ENCODE measurements around the gene VWA8. TPM values are rescaled to one million over a fixed set of nuclear protein-coding genes. Genes with fewer than 3 reads are reported as not detected.
"Not testable (repeated sequence)": the region's sequence is repeated elsewhere in the genome, so short reads cannot be mapped to it uniquely, and the experiment has no call there.

The VWA8 gene
- total RNA-seq, 4 donors from 2014 or later = 12.0 to 34.0 (median 16.6) TPM

GRCh38 chr13:41960211-41960636 lies 685 bp downstream of the VWA8 start:
- WGBS = 9% methylated on average over 9 of the region's 9 CpGs

DNA sequence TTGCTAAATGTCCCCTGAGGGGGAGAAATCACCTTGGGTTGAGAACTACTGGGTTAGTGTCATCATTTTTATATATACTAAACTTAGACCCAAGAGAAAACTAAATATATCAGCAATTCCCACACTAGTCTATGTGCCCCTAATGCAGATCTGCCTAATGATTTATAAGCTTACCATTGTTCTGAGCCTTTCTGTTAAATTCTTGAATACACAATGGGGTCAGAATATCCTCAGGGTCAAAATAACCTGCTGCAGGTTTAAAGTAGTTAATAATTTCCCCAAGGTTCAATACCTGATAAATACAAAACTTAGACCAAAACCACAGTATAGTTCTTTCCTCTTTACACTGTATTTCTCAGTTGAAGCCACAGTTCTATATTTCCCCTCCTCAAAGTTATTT lies 4.6 kb downstream of the VWA8 start:
- Histone ChIP-seq H3K27ac (no peak overlapping the region), H3K36me3 (no peaks in the 10 kb centered on the region), H3K9me3 (no peaks in the 10 kb centered on the region), H3K4me3 (no peak overlapping the region), H3K27me3 (no peaks in the 10 kb centered on the region), H3K4me1 (peaks cover 17% of the 10 kb centered on the region)
- DNase-seq (ENCODE audit: low spot score in 2 of 2) = no peak
- no peak for TF ChIP-seq POLR2AphosphoS5 (IDR thresholded peaks at IDR 0.05)
- no peak for TF ChIP-seq POLR2A (IDR thresholded peaks at IDR 0.05)
- no peak for TF ChIP-seq CTCF (IDR thresholded peaks at IDR 0.05)
- TF ChIP-seq EP300 (IDR thresholded peaks at IDR 0.05) = no peak

More at GRCh38 chr13:41960211-41960636, 685 bp downstream of the VWA8 start:
- Histone ChIP-seq H3K27ac (peak overlapping the region; percentile 89), H3K4me3 (peak overlapping the region; percentile 82), H3K36me3 (no peaks in the 10 kb centered on the region), H3K27me3 (no peaks in the 10 kb centered on the region), H3K9me3 (no peaks in the 10 kb centered on the region), H3K4me1 (peaks cover 28% of the 10 kb centered on the region)
- TF ChIP-seq POLR2AphosphoS5 (IDR thresholded peaks at IDR 0.05) (no peak), CTCF (IDR thresholded peaks at IDR 0.05) (no peak), EP300 (IDR thresholded peaks at IDR 0.05) (no peak), POLR2A (IDR thresholded peaks at IDR 0.05) (no peak)
- no peak for DNase-seq (ENCODE audit: low spot score in 2 of 2)

DNA sequence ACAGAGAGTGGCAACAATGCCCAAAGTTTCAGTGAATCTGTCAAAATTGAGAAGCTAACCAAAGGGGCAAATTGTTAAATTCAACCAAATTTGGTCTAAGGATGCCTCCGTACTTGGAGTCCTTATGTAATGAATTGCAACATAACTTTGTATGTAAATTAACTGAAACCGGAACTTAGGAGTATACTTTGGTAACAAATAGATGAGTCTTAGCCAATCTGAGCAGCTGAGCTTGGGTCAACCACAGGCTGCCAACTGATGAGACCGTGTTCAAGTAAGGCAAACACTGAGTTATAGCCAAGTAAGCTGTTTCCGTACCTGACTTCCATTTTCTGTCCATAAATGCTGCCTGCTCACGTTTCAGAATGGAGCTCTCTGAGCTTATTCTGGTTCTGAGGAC lies 5.3 kb downstream of the VWA8 start:
- TF ChIP-seq POLR2AphosphoS5 (IDR thresholded peaks at IDR 0.05) (no peak), POLR2A (IDR thresholded peaks at IDR 0.05) (no peak), CTCF (IDR thresholded peaks at IDR 0.05) (no peak), EP300 (IDR thresholded peaks at IDR 0.05) (no peak)
- Histone ChIP-seq H3K36me3 (no peaks in the 10 kb centered on the region), H3K27me3 (no peaks in the 10 kb centered on the region), H3K4me3 (no peak overlapping the region), H3K4me1 (peaks cover 16% of the 10 kb centered on the region), H3K9me3 (no peaks in the 10 kb centered on the region), H3K27ac (no peak overlapping the region)
- WGBS = 73% methylated on average over 5 of the region's 5 CpGs
- DNase-seq (ENCODE audit: low spot score in 2 of 2) = no peak

DNA sequence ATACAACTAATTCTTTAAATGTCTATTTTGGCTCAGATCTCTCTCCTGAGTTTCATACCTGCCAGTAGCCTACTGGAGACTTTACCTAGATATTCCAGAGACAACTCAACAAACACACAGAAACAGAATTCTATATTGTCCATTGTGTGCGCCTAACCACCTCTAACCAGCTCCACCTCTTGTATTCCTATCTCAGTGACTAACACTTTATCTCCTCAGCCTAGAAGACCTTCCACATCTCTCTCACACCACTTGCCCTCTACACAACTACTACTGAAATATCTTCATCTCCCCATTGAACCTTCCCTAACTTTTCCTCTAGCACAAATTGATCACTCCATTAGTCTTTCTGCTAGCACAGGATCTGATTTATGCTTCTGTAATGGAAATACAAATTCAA lies 6.7 kb downstream of the VWA8 start:
- H3K4me1 ChIP-seq = peaks cover 4% of the 10 kb centered on the region
- H3K4me3 ChIP-seq = no peak overlapping the region
- H3K9me3 ChIP-seq = no peaks in the 10 kb centered on the region
- H3K27ac ChIP-seq = no peak overlapping the region
- WGBS = 100% methylated on average over 1 of the region's 1 CpG
- no peak for DNase-seq (ENCODE audit: low spot score in 2 of 2)
- H3K27me3 ChIP-seq = no peaks in the 10 kb centered on the region
- no peaks in the 10 kb centered on the region for H3K36me3 ChIP-seq
- TF ChIP-seq EP300 (IDR thresholded peaks at IDR 0.05) = no peak
- no peak for TF ChIP-seq CTCF (IDR thresholded peaks at IDR 0.05)
- no peak for TF ChIP-seq POLR2AphosphoS5 (IDR thresholded peaks at IDR 0.05)
- no peak for TF ChIP-seq POLR2A (IDR thresholded peaks at IDR 0.05)

DNA sequence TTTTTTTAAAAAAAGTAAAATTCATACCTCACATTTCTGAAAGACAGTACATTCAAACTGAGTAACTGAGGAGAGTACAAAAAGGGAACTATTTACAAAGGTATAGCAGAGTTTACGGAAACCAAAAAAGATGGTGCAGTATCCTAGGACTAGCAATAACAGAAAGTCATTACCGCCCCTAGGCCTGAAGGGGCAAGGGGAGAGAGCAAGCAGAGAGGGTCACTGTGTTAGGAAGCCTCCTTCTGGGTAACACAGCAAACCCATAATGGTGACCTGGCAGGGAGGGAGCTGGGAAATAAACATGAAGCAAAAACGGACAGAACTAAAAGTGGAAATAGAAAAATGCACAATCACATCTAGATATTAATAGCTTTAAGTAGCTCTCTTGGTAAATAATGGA lies 8.2 kb downstream of the VWA8 start:
- WGBS = 79% methylated on average over 3 of the region's 3 CpGs
- DNase-seq (ENCODE audit: low spot score in 2 of 2) = no peak
- TF ChIP-seq CTCF (IDR thresholded peaks at IDR 0.05) (no peak), POLR2AphosphoS5 (IDR thresholded peaks at IDR 0.05) (no peak), EP300 (IDR thresholded peaks at IDR 0.05) (no peak), POLR2A (IDR thresholded peaks at IDR 0.05) (no peak)
- Histone ChIP-seq H3K27me3 (no peaks in the 10 kb centered on the region), H3K4me3 (no peak overlapping the region), H3K9me3 (no peaks in the 10 kb centered on the region), H3K36me3 (no peaks in the 10 kb centered on the region), H3K27ac (no peak overlapping the region), H3K4me1 (no peaks in the 10 kb centered on the region)

GRCh38 chr13:41949104-41949503 lies 11.8 kb downstream of the VWA8 start:
- not testable (repeated sequence) for H3K27me3 ChIP-seq; H3K27ac ChIP-seq; DNase-seq (ENCODE audit: low spot score in 2 of 2); H3K4me3 ChIP-seq; H3K9me3 ChIP-seq; H3K4me1 ChIP-seq
- WGBS = 86% methylated on average over 1 of the region's 1 CpG
- H3K36me3 ChIP-seq = peaks cover 11% of the 10 kb centered on the region
